PC-3 (cell line): Measurements from ENCODE around the gene DRAXIN. TPM values are rescaled to one million over a fixed set of nuclear protein-coding genes. Genes with fewer than 3 reads are reported as not detected.

ENCODE experiments used
- ATAC-seq: fragments of 200-7000 bp; cut with Tn5 transposase; 2 replicates; pipeline ENCODE4 v1.9.1; 2020; ENCODE audit warnings: mild to moderate bottlenecking, moderate library complexity
- BruUV-seq: library from RNA; stranded (reverse); fragments of 400-500 nt; replicated peaks from 2 replicates; lab custom pipeline; 2021; lab: Mats Ljungman, UMichigan
- CTCF ChIA-PET: fragments of 300-600 bp; sonication (Branson Sonifier 250); formaldehyde crosslinking; loops from one replicate; lab custom pipeline; 2022; ENCODE audit warnings: antibody characterized with exemption; lab: Charles Lee
- POLR2A ChIA-PET: fragments of 300-600 bp; sonication (Branson Sonifier 250); formaldehyde crosslinking; loops from one replicate; lab custom pipeline; 2022; ENCODE audit warnings: antibody characterized with exemption; ENCODE audit not compliant: unreplicated experiment; lab: Charles Lee
- DNase-seq: peaks from one replicate; pipeline ENCODE4 v3.0.0-alpha.2; 2015
- H2AFZ ChIP-seq: fragments of 300-600 bp; sonication (generic); 2 replicates; pipeline ENCODE4 v1.6.0; 2016; ENCODE audit warnings: antibody characterized with exemption, low read length
- H3F3A ChIP-seq: fragments of 300-600 bp; sonication (generic); one replicate; pipeline ENCODE4 v1.6.0; 2017; ENCODE audit warnings: antibody characterized with exemption, low read length, control low read depth, mild to moderate bottlenecking; ENCODE audit not compliant: unreplicated experiment
- H3K27ac ChIP-seq: fragments of 300-600 bp; sonication (generic); 2 replicates; pipeline ENCODE4 v1.5.1; 2016; ENCODE audit warnings: mild to moderate bottlenecking, low read length
- H3K27me3 ChIP-seq: fragments of 300-600 bp; sonication (generic); 2 replicates; pipeline ENCODE4 v1.6.1; 2016; ENCODE audit warnings: low read length, mixed read lengths
- H3K36me3 ChIP-seq: fragments of 300-600 bp; sonication (generic); 2 replicates; pipeline ENCODE4 v1.6.1; 2016; ENCODE audit warnings: low read depth, mixed run types, low read length, mixed read lengths
- H3K4me1 ChIP-seq: fragments of 300-600 bp; sonication (generic); 2 replicates; pipeline ENCODE4 v1.5.1; 2016; ENCODE audit warnings: low read length; ENCODE audit not compliant: insufficient read depth
- H3K4me2 ChIP-seq: fragments of 300-600 bp; sonication (generic); 2 replicates; pipeline ENCODE4 v1.6.0; 2016; ENCODE audit warnings: low read length
- H3K4me3 ChIP-seq: fragments of 300-600 bp; sonication (generic); 2 replicates; pipeline ENCODE4 v1.5.1; 2016; ENCODE audit warnings: mild to moderate bottlenecking, low read length, mixed read lengths
- H3K79me2 ChIP-seq: fragments of 300-600 bp; sonication (generic); 2 replicates; pipeline ENCODE4 v1.6.1; 2017; ENCODE audit warnings: low read length, mixed read lengths
- H3K9ac ChIP-seq: fragments of 300-600 bp; sonication (generic); 2 replicates; pipeline ENCODE4 v1.6.0; 2016; ENCODE audit warnings: mild to moderate bottlenecking, low read length
- H3K9me2 ChIP-seq: fragments of 300-600 bp; sonication (generic); replicated peaks from 2 replicates; pipeline ENCODE4 v1.6.1; 2016; ENCODE audit warnings: mixed run types, low read length, mixed read lengths
- H3K9me3 ChIP-seq: fragments of 300-600 bp; sonication (generic); 2 replicates; pipeline ENCODE4 v1.6.1; 2016; ENCODE audit warnings: low read length, mixed read lengths
- H4K20me1 ChIP-seq: fragments of 300-600 bp; sonication (generic); 2 replicates; pipeline ENCODE4 v1.6.1; 2016; ENCODE audit warnings: low read length, mixed read lengths
- CTCF ChIP-seq: fragments of 300-600 bp; sonication (generic); conservative IDR thresholded peaks from 2 replicates; pipeline ENCODE4 v1.5.1; 2017; ENCODE audit warnings: antibody characterized with exemption, low read depth, mild to moderate bottlenecking, low read length
- EZH2 ChIP-seq: fragments of 300-600 bp; sonication (generic); IDR thresholded peaks from one replicate; pipeline ENCODE4 v1.6.1; 2017; ENCODE audit warnings: antibody characterized with exemption, mild to moderate bottlenecking, low read length; ENCODE audit not compliant: unreplicated experiment
- EZH2phosphoT487 ChIP-seq: fragments of 300-600 bp; sonication (generic); IDR thresholded peaks from 2 replicates; pipeline ENCODE4 v1.6.1; 2018; ENCODE audit warnings: mild to moderate bottlenecking, antibody characterized with exemption, low read length, borderline replicate concordance
- intact Hi-C: fragments of 100-400 bp; cut with micrococcal nuclease; formaldehyde crosslinking; loops from 2 replicates; pipeline ENCODE4 v1.9.0; 2023
- total RNA-seq: library from RNA; depleted of rRNA; stranded (reverse); fragments of >200 nt; gene quantifications from 2 replicates; pipeline ENCODE4 v1.2.3, GENCODE V29; 2014

Gene DRAXIN
- total RNA-seq, 1 experiment from 2014 or later = 0.07 TPM

DNA sequence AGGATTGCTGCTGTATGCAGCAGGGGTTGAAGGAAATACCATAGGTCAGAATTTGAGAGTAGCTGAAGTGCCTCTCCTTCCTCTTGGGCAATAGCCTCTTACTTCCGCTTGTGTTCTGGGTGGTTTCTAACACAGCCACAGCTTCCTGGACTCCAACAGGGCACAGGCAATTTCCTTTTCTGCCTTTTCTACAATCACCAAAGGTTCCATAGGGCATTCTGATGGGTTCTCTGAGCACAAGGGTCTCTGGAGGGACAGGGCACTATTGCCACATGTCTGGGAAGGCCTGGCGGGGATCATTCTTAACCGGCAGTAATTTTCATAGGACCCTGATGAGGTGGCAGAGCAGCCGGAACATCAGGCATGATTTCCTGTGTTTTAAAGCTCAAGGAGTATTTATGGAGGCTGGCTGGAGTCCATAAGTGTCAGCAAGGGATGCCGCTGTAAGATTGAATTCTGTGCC, 39.0 kb downstream of the DRAXIN start:
- H3K27me3 ChIP-seq = no peaks in the 10 kb centered on the region
- H2AFZ ChIP-seq = peak overlapping the region; percentile 73
- no peaks in the 10 kb centered on the region for H3F3A ChIP-seq
- no peak overlapping the region for H3K4me3 ChIP-seq
- BruUV-seq = no TSS peak
- ATAC-seq = peak; percentile 66
- intact Hi-C loops = no loop called here
- POLR2A ChIA-PET = no interaction called here
- H3K79me2 ChIP-seq = no peaks in the 10 kb centered on the region
- no peak overlapping the region for H3K9ac ChIP-seq
- CTCF ChIA-PET = interaction anchor here (0.7 kb wide), 1 partner anchor 61 kb away, joined by 3 read pairs; no protein-coding TSS in a partner anchor
- peak overlapping the region; percentile 47 for H3K4me2 ChIP-seq
- peak overlapping the region; percentile 40; the same call in 1 of the 2 replicates for H3K27ac ChIP-seq
- peaks cover 7% of the 10 kb centered on the region; the same call in 1 of the 2 replicates for H3K4me1 ChIP-seq
- no peaks in the 10 kb centered on the region for H3K36me3 ChIP-seq
- DNase-seq = peak; percentile 31
- H4K20me1 ChIP-seq = no peaks in the 10 kb centered on the region
- TF ChIP-seq EZH2phosphoT487 = no peak
- TF ChIP-seq CTCF = no peak
- TF ChIP-seq EZH2 = no peak
- no peaks in the 10 kb centered on the region for H3K9me3 ChIP-seq
- no peaks in the 10 kb centered on the region for H3K9me2 ChIP-seq

GRCh38 chr1:11731691-11732283, 40.3 kb downstream of the DRAXIN start:
- H4K20me1 ChIP-seq = no peaks in the 10 kb centered on the region
- TF ChIP-seq EZH2 (no peak), EZH2phosphoT487 (no peak), CTCF (no peak)
- intact Hi-C loops = no loop called here
- no peaks in the 10 kb centered on the region for H3K27me3 ChIP-seq
- H3K9me2 ChIP-seq = no peaks in the 10 kb centered on the region
- no peak overlapping the region; the same call in 1 of the 2 replicates for H3K9ac ChIP-seq
- H3K36me3 ChIP-seq = no peaks in the 10 kb centered on the region
- no peak for ATAC-seq
- DNase-seq = peak; percentile 10
- no peaks in the 10 kb centered on the region for H3F3A ChIP-seq
- peak overlapping the region; percentile 60 for H3K4me3 ChIP-seq
- ChIA-PET POLR2A (no interaction called here), CTCF (no interaction called here)
- H3K4me2 ChIP-seq = peak overlapping the region; percentile 82
- peak overlapping the region; percentile 46 for H2AFZ ChIP-seq
- no peak overlapping the region for H3K27ac ChIP-seq
- H3K79me2 ChIP-seq = no peaks in the 10 kb centered on the region
- no peaks in the 10 kb centered on the region for H3K9me3 ChIP-seq
- peaks cover 7% of the 10 kb centered on the region; the same call in 1 of the 2 replicates for H3K4me1 ChIP-seq
- BruUV-seq = no TSS peak

DNA sequence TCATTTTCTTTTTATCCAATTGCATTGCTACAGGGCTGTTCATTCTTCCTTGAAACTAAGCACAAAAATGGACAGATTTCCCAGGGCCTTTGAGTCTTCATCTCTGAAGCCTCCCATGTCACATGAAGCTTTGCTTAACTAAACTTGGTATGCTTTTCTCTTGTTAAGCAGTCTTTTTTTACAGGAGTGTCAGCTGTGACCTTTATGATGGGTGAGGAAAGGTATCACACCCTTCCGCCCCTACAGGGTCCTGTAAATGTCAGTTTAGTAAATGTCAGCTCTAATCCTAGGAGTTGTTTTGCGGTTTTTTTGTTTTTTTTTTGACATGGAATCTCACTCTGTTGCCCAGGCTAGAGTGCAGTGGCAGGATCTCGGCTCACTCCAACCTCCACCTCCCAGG, 41.8 kb downstream of the DRAXIN start:
- intact Hi-C loops = no loop called here
- no peak overlapping the region for H3K4me2 ChIP-seq
- H3K4me1 ChIP-seq = peaks cover 16% of the 10 kb centered on the region

More for the DNA sequence above, 41.8 kb downstream of the DRAXIN start:
- H3K27me3 ChIP-seq = no peaks in the 10 kb centered on the region
- no peak overlapping the region for H3K4me3 ChIP-seq
- H3K9me2 ChIP-seq = no peaks in the 10 kb centered on the region
- POLR2A ChIA-PET = no interaction called here
- no peak for ATAC-seq
- no peak for TF ChIP-seq EZH2phosphoT487
- no peak for TF ChIP-seq EZH2
- no peak for TF ChIP-seq CTCF
- no peaks in the 10 kb centered on the region for H4K20me1 ChIP-seq
- H2AFZ ChIP-seq = no peak overlapping the region
- DNase-seq = no peak
- peaks cover 5% of the 10 kb centered on the region for H3K79me2 ChIP-seq
- no peak overlapping the region for H3K27ac ChIP-seq
- no peaks in the 10 kb centered on the region for H3F3A ChIP-seq
- no peak overlapping the region for H3K9ac ChIP-seq
- BruUV-seq = no TSS peak
- CTCF ChIA-PET = no interaction called here
- H3K36me3 ChIP-seq = no peaks in the 10 kb centered on the region
- H3K9me3 ChIP-seq = no peaks in the 10 kb centered on the region
